ENCODE data around the gene WWOX.
A peak's percentile ranks its signal among the peaks of the same experiment; 100 is the strongest.
"Not testable (repeated sequence)": the region's sequence is repeated elsewhere in the genome, so short reads cannot be mapped to it uniquely, and the experiment has no call there.

The WWOX gene

DNA sequence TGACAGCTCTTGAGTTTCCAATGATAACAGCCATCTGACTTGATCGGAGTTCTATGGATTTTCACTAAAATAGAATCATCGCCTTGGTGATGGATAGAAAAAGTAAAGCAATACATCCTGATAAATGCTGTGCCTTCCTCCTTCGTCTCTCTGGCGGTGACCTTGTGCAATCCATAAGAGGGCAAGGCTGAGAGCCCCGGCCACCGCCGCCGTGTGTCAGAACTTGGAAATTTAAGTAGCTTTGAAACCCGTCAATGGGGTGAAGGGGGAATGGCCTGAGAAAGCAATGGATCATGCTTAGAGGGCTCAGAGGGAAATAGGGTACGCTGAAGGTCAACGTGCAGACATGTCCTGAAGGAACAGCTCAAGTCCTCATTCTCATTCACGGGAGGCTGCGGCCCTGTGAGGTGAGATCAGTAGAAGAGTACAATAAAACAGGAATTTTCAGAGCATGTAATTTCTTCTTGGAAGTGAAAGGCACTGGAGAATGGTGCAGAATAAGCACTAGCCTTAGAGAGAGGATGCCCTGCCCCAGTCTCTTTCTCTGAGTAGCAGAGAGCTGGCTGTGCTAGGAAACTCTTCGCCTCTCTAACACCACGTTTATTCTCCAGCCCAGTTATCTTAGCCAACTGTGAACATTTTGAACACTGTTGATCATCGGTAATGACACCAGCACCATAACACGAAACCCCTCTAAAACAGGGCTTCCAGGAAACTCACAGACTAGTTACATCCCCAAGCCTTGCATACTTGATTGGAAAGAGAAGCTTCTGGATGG lies 573.5 kb downstream of the WWOX start:
- DNase-seq = no peak

DNA sequence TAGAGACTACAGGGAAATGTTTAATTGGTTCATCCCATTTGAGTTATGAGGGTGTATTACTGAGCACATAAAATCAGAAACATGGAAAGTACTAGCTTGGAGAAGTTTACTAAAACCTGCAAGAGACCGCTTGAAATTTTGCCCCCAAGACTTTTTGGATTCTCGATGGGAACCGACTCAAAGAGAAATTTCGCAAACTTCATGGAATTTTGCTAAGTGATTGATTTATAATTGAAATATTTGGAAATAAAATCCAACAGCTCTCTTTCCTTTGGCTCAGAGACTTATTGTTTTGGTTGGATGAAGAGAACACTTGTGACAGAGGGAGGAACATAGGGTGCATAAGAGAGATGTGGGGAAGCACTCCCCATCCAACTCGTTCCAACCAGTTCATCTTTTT lies 574.4 kb downstream of the WWOX start:
- no peak for DNase-seq

DNA sequence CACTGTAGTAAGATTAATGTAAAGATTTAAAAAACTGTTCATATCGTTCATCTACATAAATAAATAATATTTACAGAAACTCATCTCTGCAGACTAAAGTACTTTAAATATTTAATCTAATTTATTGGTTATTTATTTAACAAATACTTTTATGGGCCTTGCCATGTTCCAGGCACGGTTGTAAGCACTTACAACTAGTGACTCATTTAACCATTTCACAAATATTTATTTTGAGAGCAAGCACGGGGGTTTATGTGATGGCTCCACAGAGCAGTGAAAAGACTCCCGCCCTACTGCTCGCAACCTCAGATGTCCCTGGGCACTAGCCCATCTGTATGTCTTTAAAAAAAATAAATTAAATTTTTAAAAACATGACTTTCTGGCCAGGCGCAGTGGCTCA lies 575.9 kb downstream of the WWOX start:
- DNase-seq = no peak

DNA sequence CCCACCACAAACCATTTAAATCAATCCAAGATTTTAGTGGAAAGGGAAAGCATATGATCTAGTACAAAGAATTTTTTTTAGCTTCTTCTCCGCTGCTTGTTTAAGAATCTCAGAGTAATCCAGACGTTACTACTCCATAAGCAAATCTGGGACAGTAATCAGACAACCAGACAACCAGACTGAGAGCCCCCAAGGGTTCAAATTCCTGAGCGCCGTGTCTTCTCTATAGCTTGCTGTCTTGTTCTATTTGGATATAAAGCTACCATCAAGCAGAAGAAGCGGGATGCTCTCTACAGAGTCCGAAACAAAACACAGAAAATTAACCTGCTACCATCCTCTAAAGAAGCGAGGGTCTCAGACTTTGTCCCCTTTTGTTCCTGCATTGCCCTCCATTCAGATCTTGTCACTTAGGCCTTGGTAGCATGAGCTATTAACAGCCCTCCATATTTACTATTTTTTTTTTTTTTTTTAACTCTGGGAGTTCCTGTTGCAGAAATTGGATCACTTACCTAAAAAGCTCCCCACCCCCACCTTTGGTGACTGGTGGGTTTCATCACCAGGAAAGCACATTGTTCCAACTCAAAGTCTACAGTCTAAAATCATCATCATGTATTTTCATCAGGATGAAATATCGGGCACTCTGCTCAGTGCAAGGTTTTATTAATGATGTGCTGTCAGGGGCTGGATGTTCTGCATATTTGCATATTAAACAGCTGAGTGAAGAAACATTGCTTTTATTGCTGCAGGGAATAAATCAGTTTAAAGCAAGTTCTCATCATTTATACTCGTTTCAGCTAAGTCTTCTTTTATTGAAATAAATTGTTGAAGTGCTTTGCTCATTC lies 576.7 kb downstream of the WWOX start:
- no peak for DNase-seq

DNA sequence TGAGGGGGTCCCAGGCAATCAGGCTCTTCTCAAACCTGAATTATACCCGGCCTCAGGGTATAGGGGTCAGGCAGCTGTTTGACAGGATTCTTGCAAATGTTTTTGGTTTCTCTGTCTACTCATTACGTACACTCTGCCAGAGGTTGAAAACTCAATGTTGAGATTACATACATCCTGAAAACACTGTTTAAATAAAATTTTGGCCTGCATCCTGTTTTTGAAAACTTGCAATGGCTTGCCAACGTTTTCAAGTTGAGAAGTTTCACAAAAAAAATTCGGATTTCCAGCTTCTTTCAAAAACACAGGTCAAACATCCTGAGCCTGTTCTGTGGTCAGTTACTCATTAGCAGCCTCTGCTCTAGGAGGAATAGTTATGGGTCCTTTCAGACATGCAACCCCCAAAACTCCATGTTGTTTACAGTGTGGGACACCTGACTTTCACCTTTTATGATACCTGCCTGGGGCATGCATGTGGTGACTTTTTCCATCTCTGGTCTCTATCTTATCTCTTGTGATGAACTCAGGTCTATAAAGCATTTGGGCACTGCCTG lies 577.8 kb downstream of the WWOX start:
- DNase-seq = no peak

DNA sequence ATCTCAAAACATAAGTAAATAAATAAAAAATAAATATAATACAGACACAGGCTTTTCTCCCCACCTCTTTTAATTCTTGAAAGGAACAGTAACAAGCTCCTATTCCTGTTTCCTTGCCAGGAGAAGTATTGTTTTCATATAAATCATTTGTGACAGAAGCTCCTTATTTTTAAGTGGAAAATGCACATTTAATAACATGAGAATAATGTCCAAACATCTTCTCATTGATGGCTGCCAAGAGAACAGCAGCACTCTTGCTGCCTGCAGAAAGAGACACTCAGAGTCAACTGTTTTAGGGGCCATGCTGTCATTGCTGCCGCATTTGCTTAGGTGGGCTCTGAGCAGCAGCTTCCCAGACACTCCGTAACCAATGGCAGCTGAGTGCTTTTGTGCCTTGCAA lies 580.1 kb downstream of the WWOX start:
- no peak for DNase-seq

DNA sequence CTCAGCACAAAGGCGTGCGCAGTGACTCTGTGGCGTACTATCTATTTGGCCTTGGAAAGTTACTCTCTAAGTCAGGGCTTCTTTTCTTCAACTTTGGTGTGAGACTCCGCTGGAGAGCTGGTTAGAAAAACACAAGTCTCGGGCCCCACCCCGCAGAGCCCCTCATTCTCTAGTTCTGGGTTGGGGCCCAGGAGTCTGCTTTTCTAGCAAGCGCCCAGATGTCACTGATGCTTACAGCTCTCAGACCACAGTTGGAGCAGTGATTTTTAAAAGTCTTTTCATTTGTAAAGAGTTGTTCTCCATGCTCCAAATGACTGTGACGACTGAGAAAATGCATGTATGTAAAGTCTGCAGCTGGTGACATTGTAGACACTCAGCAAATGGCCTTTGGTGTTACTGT lies 582.3 kb downstream of the WWOX start:
- DNase-seq = no peak

DNA sequence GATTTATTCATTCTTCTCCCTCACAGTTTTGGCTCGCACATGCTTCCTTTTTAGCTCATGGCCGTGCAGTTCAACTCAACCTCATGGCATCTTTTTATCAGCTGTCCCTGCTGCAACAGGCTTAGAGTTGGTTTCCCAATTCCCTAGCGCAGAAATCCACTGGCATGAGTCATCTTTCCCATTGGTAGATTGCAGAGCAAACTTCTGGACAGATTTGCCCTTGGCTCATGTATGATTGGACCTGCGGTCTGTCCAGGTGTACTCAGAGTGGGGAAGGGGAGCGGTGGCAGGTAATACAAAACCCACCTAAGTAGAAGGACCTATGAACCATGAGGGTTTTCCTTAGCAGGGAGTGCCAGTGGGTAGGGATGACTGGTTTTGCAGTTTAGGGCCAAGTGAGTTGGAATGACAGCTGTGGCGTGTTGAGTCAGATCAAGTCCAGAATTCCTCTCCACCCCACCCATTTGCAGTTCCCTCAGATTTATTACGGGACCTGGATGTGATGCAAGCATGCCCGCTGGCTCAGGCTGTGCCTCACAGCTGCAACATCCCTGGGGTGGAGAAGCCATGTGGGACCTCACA lies 584.7 kb downstream of the WWOX start:
- no peak for DNase-seq

DNA sequence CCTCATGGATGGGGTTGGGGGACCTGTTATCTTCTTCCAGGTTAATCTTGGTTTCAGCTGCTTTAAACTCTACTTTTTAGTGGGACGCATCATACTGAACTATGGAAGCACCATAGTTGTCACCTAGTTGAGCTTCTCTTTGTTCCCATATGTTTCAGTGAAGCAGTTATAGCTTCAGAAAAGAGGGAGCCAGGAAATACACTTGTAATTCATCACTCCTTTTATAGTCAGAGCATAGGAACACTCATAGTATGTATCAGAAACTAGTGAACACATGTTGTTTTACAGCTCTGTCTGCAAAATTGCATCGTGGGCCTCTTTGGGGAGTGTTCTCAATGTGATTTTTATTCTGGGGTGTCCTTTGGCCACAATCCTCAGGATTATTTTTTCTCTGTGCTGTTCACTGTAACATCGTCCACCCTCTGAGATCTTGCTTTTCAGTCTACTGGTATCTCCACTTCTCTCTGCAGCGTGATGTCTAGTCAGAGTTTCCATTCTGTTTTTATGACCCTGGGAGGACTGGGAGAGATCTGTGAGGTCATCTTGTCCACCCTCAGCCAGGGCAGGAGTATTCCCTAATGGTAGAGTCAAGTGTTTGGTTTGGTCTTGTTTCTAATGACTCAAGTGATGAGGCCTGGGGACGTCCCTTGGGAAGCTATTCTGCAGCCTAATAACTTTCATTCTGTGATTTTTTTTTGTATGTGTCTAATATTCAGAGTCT lies 585.4 kb downstream of the WWOX start:
- no peak for DNase-seq

DNA sequence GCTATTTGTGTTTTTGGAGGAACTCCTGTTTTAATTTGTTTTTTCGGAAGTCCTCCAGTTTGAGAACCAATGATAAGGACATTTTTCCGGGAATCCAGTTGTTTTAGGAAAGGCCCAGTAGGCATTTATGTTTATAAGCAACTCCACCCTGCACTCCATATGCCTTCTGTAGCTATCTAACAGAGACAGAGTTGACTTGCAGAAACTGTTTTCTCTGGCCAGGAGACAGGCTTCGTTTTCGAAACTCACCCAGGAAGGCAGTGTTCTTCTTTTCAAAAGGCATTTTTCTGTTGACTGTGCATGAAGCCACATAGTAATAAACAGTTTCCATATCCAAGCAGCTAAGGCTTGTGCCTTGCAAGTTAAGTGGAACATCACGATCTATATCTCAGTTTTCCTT lies 587.1 kb downstream of the WWOX start:
- no peak for DNase-seq

DNA sequence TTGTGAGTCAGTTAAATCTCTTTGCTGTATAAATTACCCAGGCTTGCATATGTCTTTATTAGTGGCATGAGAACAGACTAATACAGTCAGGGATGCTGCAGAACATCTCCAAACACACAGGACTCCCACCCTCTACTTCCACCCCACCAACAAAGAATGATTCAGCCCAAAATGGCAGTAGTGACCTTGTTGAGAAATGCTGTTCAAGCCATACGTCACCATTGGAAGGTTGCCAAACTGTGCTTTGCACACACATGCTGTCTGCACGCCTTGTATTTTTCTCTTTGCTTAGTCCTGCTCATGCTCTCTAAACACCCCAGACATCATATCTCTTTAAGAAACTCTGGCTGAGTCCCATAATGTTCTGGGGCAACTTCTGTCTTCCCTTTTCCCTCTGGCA lies 589.6 kb downstream of the WWOX start:
- no peak for DNase-seq

DNA sequence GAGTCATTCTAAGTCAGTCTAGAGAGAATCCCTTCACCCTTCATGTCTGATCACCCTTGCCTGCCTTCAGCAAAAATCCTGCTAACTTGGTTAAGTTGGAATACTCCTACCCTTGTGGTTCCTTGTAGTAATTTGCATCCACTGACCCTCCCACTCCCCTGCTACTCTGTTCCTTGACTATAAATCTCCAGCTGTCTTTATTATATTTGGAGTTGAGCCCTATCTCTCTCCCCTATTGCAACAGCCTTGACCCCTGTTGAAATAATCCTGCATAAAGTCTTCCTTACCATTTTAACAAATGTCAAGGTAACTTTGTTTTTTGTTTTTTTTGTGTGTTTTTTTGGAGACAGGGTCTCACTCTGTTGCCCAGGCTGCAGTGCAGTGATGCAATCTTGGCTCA lies 590.1 kb downstream of the WWOX start:
- no peak for DNase-seq

DNA sequence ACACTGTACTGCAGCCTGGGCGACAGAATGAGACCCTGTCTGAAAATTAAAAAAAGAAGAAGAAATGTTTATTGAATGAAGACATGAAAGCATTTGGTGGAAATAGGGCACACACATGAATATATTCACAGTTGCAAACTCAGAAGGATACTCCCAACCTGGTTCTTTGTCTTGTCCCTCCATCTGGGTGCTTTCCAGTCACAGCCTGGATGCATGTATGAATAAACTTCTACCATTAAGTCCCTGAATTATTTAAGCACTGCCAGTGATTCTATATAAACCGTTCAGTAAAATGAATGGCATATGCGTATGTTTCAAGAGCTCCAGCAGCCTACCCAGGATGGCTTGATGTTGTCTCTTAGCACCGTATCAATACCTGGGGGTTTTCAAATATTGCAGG lies 591.1 kb downstream of the WWOX start:
- no peak for DNase-seq

DNA sequence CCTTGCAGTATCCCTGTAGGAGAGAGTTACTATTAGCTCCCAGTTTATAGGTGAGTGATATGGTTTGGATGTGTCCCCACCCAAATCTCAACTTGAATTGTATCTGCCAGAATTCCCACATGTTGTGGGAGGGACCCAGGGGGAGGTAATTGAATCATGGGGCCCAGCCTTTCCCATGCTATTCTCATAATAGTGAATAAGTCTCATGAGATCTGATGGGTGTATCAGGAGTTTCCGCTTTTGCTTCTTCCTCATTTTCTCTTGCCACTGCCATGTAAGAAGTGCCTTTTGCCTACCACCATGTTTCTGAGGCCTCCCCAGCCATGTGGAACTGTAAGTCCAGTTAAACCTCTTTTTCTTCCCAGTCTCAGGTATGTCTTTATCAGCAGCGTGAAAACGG lies 592.3 kb downstream of the WWOX start:
- not testable (repeated sequence) for DNase-seq

DNA sequence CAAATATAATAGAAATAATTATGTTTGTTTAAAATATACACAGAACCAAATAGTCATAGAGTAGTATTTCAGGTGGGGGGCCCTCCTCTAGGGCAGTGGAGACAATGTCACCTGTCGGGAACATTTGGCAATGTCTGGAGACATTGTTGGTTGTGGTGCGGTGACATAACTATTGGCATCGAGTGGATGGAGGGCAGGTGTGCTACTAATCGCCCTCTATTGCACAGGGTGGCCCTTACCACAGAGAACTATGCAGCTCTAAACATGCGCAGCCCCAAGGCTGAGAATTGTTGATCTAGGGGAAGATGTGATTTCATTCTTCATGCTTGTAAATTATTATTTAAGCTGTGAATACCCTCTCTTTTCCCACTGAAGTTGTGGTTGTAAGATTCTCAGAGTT lies 594.0 kb downstream of the WWOX start:
- DNase-seq = no peak

DNA sequence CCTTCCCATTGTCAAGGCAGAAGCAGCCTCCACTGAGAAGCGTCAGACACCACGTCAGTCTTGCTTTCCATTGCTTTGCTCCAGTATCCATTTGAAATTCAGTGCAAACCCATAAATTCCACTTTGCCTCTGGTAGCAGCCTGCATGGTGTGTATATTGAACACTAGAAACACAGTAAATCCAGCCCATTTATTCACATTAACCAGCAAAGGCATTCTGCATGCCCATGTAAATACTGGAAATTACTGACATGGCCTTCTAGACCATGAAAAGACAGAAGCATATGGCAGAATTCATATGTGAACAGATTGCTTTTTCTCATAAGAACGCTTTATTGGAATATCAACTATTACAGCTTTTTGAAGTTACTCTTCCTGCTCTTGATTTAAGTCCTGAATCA lies 595.0 kb downstream of the WWOX start:
- DNase-seq = no peak

DNA sequence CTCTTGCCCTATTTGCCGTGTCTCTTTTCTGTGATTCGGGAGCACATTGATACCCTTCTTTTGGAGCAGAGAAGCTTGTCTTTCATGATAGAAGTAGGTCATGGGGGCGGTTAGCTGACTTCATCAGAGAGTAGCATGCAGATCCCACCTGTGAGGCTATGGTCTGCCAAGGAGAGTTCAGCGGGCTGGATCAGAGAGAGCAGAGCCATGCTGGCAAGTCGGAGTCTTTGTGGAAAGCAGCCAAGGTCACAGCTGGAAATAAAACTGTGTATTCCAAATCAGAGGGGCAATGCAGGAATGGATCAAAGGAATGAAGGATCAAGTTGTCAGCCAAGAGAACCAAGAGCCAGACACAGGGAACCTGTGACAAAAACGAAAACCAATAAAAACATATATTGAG lies 595.9 kb downstream of the WWOX start:
- no peak for DNase-seq

DNA sequence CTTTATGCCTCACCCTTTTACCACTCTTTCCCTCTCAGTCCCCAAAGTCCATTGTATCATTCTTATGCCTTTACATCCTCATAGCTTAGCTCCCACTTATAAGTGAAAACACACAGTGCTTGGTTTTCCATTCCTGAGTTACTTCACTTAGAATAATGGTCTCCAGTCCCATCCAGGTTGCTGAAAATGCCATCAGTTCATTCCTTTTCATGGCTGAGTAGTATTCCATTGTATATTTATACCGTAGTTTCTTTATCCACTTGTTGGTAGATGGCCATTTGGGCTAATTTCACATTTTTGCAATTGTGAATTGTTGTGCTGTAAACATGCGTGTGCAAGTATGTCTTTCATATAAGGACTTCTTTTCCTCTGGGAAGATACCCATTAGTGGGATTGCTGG lies 597.3 kb downstream of the WWOX start:
- DNase-seq = no peak

DNA sequence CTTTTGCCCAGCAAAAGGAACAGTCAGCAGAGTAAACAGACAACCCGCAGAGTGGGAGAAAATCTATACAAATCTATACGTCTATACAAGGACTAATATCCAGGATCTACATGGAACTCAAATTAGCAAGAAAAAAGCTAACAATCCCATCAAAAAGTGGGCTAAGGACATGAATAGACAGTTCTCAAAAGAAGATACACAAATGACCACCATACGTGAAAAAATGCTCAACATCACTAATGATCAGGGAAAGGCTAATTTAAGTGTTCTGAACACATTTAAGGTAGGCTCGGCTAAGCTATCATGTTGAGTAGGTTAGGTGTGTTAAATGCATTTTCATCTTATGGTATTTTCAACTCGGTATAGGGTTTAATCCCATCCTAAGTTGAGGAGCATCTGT lies 598.0 kb downstream of the WWOX start:
- no peak for DNase-seq

DNA sequence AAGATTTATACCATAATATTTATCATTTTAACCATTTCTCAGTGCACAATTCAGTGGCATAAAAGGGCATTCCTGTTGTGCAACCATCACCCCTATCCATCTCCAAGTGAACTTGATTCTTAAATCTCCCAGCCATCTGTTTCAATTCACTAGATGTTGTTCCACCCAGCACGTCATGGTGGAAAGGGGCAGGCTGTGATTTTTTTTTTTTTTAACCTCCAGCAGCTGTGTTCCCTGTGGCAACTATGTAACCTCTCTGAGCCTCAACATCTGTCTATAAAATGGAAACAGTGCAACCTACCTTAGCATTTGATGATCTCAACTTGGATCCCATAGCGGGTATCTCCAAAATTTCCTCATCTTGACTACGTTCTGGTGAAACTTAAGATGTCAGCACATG lies 604.5 kb downstream of the WWOX start:
- no peak for DNase-seq

DNA sequence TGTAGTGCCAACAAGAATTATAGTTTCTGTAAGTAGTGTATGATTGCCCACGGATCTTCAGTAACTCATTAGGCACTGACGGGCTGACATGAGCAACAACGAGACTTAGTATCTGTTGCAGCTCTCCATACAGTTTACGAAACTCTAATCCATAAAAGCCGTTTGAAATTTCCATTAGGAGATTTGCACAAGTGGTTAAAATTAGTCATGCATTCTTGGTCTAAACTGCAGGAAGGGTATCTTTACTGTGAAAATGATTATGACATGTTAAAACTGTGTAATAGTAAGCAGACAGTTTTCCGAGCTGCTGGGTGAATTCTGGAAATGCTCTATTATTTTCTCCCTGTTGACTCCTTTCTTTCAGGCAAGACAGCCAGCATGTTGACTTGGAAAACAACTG lies 605.0 kb downstream of the WWOX start:
- no peak for DNase-seq

DNA sequence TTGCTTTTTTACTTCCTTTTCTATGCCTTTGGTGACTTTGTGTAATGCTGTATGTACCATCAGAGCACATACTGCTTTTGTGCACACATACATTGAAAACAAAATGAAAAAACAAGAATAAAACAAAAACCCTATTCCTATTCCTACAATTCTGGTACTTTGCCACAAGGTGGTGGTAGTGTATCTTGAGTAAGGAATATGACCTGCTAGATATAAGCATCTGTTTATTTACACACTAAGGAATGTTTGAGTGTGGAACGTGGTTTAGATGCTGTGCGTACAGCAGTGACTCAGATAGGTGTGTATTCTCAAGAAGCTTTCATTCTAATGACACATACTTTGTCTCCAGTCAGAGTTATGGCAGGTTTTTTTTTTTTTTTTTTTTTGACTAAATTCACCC lies 606.2 kb downstream of the WWOX start:
- peak in 1 of 2 experiments; percentile 11 for DNase-seq

DNA sequence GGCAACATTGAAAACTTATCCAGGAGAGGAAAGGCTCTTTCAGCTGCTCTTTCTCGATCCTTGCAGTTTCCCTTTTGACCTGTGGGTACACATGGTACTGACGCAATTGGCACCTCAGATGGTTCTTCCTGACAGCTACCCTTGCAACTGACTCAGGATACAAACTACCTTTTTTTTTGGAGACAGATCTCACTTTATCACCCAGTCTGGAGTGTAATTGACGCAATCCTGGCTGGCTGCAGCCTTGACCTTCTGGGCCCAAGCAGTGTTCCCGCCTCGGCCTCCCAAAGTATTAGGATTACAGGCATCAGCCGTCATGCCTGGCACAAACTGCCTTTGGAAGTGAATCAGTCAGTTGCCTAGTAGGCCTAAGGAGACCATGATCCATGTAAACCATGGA lies 607.2 kb downstream of the WWOX start:
- DNase-seq = no peak
